DMS153 treated with DMSO at 0.1 percent for 48 hours (cell line): Measurements from ENCODE around the gene BZW2.
A peak's percentile ranks its signal among the peaks of the same experiment; 100 is the strongest.
"Not testable (repeated sequence)": the region's sequence is repeated elsewhere in the genome, so short reads cannot be mapped to it uniquely, and the experiment has no call there.

ENCODE experiments used
- DNase-seq: peaks from one replicate; lab custom pipeline; 2025; ENCODE audit not compliant: unreplicated experiment; lab: John Stamatoyannopoulos, UW

Gene BZW2

DNA sequence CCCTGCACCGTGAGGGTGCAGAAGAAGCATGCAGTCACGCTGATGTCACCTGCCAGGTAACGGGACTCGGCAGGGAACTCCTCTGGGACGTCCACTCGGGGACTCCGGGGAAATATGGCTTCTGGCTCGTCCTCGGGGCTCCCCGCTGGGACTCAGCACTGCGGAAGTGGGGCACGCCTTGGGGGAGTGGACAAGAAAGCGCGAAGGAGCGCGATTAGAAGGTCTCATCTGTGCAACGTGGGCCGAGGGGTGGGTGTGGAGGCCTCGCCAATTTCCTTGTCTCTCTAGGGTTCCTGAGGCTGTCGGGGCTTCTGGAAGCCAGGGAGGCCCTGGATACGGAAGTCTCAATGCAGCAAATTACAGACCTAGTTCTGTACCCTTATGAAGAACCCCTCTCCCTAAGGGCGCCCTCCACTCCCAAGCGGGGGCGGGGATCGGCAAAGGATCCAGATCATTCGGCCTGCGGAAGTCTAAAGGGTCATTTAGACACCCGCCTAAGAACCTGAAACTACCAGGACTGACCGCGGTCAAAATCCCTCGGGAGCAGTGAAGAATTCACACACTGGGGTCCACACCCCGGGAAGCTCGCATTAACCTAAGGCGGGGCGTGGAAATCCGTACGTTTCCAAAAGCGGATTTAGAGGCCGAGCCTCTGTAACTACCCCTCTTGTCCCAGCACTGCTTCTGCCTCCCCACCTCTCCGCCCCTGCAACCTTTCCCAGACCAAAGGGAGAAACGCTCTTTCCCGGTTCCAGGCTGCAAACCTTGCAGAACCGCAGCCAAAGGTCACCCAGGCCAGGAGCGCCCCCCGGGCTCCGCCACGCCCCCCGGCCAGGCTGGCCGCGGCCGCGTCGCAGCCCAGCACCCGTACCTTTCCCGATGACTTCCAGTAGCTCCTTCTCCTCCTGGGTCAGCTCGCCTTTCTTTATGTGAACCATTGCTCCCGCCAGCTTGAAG, 1.1 kb upstream of the BZW2 start:
- no peak for DNase-seq

DNA sequence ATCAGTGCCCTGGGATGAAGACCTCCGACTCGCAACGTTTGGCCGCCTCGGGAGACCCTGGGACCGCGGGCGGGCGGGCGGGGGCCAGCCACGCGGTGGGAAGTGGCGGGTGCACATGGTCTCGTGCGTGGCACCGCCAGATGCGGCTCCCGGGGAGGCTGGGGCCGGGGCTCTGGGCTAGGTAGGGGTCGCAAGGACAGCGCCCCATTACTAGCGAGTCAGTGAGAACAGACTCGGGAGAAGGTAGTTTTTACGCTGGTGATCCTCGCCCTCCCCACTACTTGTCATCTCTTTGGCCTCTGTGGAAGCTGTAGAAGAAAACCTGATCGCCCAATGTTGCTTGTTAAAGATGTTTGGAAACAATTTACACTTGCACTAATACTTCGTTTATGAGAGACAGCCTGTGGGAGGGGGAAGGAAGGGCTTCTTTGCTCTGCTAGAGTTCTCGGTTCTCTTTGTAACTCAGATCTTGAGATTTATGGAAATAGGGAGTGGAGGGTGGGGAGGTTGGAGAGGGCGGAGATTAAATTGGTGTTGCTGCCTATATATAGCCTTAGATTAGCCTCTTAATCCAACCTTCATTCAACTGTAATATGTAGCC, 591 bp downstream of the BZW2 start:
- no peak for DNase-seq

DNA sequence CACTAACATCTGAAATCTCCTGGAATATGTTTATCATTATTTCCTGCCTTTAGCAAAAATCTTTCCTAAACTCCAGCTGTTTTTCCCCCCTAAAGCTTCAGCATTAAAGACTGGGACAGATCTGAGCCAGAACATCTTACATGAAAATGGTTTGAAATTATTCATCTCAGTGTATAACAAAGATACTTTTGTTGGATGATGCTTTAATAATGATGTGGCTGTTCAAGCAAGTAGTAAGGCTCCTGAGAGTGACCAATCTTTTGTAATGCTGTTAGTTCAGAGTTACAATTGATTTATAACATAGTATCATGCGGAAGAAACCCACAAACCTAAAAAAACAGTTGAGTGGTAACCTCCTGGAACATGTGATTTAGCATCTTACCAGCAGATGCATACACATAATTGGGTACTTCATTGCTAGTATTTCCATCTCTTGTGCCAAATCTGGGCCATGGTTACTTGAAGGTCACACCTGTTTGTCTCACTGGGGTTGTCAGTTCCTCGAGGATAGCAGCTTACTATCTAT, 1.5 kb downstream of the BZW2 start:
- DNase-seq, result no peak

DNA sequence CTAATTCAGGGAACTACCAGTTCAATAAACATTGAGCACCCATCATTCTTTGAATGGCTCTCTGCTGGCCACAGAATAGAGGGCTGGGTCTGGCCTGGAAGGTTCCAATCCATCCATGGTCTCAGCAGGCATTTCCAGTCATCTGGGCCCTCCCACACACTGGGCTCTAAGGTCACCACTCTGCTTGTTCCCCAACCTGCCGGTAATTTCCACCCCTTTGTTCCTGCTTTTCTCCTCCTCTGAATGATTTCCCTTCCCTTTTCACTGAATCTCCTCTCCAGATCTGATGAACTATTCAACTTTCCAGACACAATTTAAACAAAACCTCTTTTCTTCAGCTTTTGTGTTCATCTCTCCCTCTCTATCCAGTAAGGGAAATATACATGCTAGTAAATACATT, 2.6 kb downstream of the BZW2 start:
- no peak for DNase-seq

DNA sequence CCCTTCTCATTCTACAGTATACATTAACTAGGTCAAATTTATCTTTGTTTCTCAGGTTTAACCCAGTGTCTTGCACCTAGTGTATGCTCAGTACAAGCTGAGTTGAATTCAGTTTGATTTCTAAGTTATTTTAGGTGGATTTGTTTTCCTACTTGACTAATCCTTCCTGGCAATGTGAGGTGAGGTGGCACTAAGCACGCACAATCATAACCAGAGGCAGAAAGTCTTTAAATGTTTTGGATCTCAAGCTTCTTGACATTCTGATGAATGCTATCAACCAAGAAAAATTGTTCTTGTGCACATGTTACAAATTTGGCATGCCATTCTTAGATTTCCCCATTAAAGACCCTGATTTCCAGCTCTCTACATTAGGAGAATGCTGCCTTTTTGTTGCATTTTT, 3.2 kb downstream of the BZW2 start:
- no peak for DNase-seq

DNA sequence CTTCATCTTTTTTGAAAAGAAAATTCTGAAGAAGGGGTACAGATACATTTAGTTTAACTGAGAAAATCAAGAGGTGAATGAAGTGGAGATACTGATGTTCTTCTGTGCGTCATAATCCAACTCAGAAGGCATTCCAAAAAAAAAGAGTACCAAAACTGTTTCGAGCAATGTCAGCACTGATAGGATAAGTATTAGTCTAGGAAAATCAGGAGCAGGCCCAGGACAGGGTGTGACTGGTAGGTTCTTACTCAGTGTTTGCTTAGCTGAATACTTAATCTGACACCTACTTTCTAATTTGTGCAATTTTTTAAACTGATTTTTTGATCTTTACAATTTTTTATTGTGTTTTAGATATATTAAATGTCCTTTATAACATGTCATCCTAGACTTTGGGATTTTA, 4.3 kb downstream of the BZW2 start:
- no peak for DNase-seq

DNA sequence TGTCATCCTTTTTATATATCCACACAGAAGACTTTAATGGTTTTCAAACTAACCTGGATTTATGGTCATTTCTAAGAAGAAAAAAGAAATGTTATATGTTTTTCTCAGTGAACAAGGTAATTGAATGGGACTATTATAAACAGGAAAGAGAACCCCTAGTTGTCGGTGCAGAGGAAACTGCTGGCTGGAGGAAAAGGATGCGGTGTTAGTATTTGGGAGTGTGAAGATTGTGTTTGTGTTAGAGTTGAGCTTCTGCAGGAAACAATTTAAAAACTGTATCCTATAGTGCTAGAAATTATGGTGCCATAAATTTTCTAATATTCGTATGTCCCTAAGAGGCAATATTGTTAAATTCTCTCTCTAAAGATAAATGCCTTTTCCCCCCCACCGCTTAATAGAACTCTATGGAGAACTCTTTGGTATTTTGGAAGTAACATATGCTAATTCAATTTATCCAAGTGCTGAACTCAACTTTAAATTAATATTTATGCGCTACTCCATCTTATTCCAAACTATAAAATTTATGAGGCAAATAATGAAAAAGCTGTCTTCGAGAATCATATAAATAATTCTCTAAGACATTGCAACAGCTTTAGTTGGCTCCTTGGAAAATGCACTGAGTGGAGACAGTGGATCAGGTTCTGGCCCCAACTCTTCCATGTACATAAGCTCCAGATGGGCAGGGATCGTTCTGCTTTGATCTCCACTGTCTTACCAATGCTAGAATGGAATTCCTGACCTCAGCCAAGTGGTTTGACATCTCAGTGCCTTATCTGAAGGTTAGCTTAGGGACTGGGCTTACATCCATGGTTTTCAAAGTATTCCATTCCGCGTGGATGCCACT, 5.6 kb downstream of the BZW2 start:
- DNase-seq, result no peak

DNA sequence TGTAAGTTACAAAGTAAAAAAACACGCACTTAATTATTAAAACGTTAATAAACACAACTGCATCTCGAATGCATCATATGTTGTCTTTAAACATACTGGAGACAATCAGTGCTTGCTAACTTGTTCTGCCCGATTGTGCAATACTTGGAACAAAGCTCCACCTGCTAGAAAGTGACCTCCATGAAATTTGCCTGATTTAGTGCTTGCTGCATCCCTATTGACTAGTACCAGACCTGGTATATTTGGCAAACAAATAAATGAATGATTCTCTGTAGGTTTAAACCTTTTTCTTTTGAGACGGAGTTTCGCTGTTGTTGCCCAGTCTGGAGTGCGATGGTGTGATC, 6.2 kb downstream of the BZW2 start:
- no peak for DNase-seq

DNA sequence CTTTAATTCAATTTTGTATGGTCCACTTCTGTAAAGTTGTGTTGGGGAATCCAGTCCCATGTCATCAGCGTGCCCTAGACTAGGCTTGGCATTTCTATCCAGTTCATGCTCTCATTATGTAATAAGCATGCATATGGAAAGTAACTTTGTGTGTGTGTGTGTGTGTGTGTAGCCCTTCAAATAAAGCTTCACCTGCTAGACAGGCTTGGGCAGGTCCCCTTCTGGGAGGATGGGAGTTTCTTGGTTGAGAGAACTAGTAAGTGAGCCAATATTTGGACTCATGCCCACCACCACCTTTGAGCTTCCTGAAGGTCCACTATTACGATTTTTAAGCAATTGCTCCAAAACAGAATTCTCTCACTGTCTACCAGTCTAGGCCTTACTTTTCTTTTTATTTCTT, 6.9 kb downstream of the BZW2 start:
- DNase-seq, result peak; percentile 33

DNA sequence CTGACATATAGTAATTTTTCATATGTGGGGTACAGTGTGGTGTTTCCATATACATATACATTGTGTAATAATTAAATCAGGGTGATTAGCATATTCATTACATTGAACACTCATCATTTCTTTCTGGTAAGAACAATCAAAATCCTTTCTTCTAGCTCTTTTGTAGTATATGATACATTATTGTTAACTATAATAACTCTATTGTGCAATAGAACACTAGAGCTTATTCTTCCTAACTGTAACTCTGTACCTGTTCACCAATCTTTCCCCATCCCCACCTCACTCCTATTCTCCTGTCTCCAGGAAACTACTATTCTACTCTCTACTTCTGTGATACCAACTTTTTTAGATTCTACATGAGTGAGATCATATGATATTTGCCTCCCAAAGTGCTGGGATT, 9.4 kb downstream of the BZW2 start:
- DNase-seq, result no peak

DNA sequence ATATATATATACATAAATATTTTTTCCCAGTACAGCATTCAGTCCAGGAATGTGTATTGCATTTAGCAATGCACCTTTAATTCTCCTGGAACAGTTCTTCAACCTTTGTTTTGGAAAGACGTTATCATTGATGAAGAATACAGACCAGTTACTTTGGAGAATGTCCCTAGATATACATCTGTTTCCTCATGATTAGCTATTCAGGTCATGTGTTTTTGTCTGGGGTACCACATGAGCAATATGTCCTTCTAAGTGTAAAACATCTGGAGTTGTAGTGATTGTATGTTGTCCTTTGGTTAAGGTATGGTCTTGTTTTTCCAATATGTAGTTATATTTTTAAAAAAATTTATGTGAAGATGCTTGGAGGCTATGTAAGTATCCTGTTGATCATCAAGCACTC, 10.2 kb downstream of the BZW2 start:
- DNase-seq, result no peak

DNA sequence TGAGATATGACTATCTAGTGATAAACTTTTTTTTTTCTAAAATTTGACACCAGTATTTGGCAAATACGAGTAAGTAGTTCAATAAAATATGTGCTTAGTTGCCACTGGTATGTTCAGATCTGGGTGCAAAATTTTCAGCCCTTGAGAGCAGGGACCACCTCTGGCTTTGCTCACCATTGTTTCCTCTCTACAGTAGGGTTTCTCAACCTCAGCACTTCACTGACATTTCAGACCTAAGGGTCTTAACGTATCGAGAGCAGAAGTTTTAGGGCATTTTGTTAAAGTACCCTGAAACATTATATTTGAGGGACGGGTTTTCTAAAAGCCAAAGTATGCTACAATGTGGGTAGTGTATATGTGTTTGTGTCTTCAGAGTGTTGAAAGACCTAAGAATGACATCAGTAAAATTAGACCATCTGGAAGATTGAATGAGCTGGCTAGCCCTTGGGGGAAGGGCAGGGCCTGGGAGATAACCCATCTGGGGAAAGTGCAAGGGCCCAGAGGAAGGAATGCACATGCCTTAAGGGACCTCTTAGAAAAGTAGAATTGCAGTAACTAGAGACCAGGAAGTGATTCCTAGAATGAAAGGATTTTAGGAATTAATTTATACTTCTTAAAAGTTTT, 11.8 kb downstream of the BZW2 start:
- no peak for DNase-seq

DNA sequence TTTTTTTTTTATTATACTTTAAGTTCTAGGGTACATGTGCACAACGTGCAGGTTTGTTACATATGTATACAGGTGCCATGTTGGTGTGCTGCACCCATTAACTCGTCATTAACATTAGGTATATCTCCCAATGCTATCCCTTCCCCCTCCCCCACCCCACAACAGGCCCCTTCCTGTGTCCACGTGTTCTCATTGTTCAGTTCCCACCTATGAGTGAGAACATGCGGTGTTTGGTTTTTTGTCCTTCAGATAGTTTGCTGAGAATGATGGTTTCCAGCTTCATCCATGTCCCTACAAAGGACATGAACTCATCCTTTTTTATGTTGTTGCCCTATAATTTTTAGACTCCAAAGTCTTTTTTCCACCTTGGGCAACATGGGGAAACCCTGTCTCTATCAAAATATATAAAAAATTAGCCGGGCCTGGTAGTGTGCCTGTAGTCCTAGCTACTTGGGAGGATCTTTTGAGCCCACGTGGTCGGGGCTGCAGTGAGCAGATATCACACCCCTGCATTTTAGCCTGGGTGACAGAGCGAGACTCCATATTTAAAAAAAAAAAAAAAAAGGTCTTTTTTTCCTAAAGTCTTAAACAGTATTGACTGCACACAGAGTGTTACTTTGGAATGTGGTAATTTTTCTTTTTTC, 14.0 kb downstream of the BZW2 start:
- not testable (repeated sequence) for DNase-seq

DNA sequence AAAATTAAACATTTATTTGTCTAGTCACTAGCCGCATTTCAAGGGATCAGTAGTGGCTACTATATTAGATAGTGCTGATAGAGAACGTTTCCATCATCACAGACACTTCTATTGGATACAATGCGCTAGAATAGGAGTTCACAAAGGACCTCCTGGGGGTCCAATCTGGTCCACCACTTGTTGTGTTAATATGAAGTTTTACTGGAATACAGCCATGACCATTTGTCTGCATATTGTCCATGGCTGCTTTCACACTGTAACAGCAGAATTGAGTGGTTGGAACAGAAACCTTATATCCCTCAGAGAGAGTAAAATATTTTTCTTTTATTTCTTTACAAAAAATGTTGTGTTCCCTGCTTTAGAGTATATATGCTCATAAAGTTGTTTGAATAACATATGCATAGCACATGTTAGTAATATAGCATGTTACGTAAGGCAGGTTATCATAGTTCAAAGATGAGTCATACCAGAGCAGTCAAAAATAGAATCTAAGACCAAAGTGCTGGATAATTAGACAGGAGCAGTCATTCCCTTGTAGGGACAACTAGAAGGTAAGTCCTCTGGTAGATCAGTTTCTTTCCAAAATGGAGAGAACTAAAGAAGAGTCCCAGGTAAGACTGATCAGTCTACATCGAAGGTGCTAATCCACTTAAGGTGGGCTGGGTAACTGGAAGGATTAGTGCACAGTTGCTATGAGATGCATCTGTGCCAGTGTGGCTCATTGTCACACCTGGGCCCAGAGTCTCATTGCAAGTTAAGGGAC, 14.9 kb downstream of the BZW2 start:
- DNase-seq, result no peak

DNA sequence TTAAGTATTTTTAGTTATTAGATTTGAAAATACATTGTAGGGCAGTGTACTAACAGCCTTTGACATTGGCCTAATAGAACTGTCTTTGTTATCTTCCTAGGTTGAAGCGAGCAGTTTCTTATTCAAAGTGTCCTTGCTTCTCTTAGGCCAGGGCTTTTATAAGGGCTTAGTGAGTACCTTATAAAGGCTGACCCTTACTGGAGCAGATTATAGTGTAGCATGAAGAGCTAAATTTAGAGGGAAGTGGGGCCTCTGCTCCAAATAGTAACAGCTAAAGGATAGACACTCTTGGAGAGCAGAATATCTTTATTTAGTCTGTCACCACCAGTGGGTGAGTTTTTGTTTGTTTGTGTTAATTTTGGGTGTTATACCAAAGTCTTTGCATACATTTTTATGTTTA, 15.9 kb downstream of the BZW2 start:
- no peak for DNase-seq

DNA sequence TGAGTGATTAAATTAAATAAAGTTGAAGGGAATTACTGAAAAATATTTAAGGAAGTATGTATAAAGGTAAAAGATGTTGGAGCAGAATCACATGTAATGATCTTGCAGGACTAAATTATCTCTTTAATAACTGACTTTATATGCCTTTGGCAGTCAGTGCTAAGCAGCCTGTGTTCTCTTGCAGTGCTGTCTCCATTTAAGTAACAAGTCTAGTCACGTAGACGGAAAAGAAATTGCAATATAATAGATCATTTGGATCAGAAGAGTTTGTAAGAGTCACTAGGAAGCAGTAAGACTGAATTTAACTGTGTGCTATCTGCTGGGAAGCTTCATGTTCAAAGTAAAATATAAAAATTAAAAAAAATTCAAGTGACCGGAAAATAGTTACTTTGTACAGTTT, 21.4 kb downstream of the BZW2 start:
- DNase-seq, result no peak

DNA sequence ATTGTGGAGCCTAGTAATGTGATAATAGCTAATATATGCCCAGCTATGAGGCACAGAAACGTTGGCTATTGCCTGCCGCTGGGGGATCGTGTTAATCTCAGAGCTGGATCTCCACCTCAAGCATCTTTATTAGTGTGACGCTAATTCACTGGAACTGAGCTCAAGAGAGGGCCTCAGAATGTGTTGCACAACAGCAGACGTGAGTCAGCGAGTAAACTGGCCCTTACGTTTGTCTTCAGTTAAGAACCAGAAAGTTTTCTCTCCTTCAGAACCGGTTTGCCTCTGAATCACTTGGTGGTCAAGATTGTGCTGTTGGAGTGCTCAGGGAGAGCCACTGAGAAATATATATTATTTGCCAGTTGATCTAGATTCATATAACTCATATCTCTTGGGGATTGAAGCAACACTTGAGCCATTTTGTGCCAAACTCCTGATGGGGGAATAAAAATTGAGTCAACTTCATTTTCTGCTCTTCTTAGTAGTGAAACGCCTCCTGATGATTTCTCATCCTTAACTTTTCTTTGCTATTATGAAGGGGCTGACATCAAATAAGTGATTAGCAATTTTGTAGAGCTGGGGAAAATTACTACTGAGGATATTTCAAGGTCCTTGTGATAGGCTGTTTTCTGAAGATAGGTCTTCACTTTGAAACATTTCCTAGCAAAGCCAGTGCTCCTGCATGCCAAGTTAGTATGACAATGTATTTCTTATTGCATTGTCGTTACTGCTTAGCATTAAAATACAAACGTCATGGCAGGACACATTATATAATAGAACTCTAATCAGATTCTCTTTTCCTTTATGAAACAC, 22.3 kb downstream of the BZW2 start:
- no peak for DNase-seq

DNA sequence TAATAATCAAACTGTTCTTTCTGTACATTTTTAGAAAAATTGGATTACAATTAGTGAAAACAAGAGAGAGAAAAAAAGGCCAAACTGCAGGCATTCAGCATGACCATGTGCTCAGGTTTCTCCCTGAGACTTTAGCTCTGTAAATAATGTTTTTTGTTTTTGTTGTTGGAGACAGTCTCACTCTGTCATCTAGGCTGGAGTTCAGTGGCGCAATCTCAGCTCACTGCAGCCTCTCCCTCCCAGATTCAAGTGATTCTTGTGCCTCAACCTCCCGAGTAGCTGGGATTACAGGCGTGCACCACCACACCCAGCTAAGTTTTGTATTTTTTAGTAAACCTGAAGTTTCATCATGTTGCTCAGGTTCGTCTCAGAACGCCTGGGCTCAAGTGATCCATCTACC, 23.0 kb downstream of the BZW2 start:
- no peak for DNase-seq

DNA sequence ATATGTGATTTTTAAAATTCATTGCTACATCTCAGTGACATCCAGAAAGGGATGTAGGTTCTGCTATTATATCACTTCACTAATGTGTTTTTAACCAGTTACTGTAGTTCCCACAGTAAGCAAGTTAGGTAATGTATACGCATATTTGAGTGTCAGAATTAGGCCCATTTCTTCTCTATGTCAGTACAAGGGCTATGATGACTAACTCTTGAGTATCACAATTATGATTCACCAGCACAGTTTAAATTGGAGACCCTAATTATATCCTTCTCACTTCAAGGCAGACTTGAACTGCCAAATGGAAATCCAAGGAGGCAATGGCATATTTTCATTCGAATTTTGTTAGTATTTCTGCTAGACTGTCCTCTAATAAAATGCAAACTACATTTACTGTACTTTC, 23.6 kb downstream of the BZW2 start:
- DNase-seq, result no peak
